BLaER1 treated with 17β-estradiol and CSF1 and Interleukin-3, amounts not matched to agents 10 nM and 100 nM (cell line): Measurements from ENCODE around the gene C11orf97.
"Not testable (repeated sequence)": the region's sequence is repeated elsewhere in the genome, so short reads cannot be mapped to it uniquely, and the experiment has no call there.

Experiments
- H3K27ac ChIP-seq, 11 experiments: shearing (Covaris generic); formaldehyde crosslinking; 2 replicates each; pipeline ENCODE4 v1.8.1; 2022
- H3K27me3 ChIP-seq, 11 experiments: shearing (Covaris generic); formaldehyde crosslinking; 2 replicates each; pipeline ENCODE4 v1.8.1; 2022
- H3K36me3 ChIP-seq, 11 experiments: shearing (Covaris generic); formaldehyde crosslinking; 2 replicates each; pipeline ENCODE4 v1.8.1; 2022
- H3K4me1 ChIP-seq, 10 experiments: shearing (Covaris generic); formaldehyde crosslinking; 2 replicates each; pipeline ENCODE4 v1.8.1; 2022
- H3K4me2 ChIP-seq, 11 experiments: shearing (Covaris generic); formaldehyde crosslinking; 2 replicates each; pipeline ENCODE4 v1.8.1; 2022
- H3K4me3 ChIP-seq, 10 experiments: shearing (Covaris generic); formaldehyde crosslinking; 2 replicates each; pipeline ENCODE4 v1.8.1; 2022
- H3K9ac ChIP-seq, 11 experiments: shearing (Covaris generic); formaldehyde crosslinking; 2 replicates each; pipeline ENCODE4 v1.8.1; 2022
- H3K9me3 ChIP-seq, 11 experiments: shearing (Covaris generic); formaldehyde crosslinking; replicated peaks in 1 of 11; 2 replicates each; pipeline ENCODE4 v1.8.1; 2022
- H4K20me1 ChIP-seq, 11 experiments: shearing (Covaris generic); formaldehyde crosslinking; 2 replicates each; pipeline ENCODE4 v1.8.1; 2022
- Cebpa-rat ChIP-seq, 11 experiments: shearing (Covaris generic); IDR thresholded peaks; 2 replicates each; pipeline ENCODE4 v1.8.1; 2022

Gene C11orf97

GRCh38 chr11:94494126-94494680 lies 18.1 kb upstream of the C11orf97 start:
- Histone ChIP-seq H3K36me3 (peaks cover 41 to 52% (median 45%) of the 10 kb centered on the region in 11 experiments), H4K20me1 (peaks cover 0 to 13% (median 0%) of the 10 kb centered on the region in 11 experiments; a peak in 2 of 22 replicates), H3K27ac (peak overlapping the region; percentile 82 to 93 (median 88)), H3K4me1 (peaks cover 18 to 30% (median 24%) of the 10 kb centered on the region in 10 experiments), H3K27me3 (no peaks in the 10 kb centered on the region), H3K9me3 (peaks cover 0 to 3% (median 0%) of the 10 kb centered on the region in 11 experiments; a peak in 2 of 22 replicates), H3K9ac (peak overlapping the region; percentile 87 to 94 (median 91)), H3K4me2 (peak overlapping the region; percentile 78 to 94 (median 84)), H3K4me3 (peak overlapping the region; percentile 74 to 91 (median 86))
- TF ChIP-seq Cebpa-rat (IDR thresholded peaks at IDR 0.05): no peak

DNA sequence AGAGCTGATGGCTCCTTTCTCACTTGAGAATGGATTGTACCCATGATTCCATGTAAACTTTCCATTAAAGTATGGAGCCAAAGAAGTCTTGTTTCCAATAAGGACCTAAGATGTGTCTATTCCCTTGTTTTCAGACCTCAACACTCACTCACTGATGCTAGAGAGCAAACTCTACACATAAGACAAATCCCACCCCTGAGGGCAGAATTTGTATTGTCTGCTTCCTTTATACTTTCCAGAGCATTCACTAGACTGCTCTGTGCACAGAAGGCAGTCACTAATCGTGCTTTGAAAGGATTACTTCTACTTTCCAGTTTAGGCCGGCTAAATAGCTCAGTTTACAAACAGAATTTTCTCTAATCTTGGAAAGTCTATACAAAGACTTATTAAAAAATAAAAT lies 12.1 kb upstream of the C11orf97 start:
- Histone ChIP-seq H3K9ac (no peak overlapping the region), H3K4me2 (no peak overlapping the region), H3K27me3 (no peaks in the 10 kb centered on the region), H3K4me1 (peaks cover under 1 to 7% (median 2%) of the 10 kb centered on the region in 10 experiments; a peak in 14 of 20 replicates), H3K9me3 (no peaks in the 10 kb centered on the region), H3K36me3 (peaks cover 41 to 68% (median 48%) of the 10 kb centered on the region in 11 experiments), H4K20me1 (peaks cover 0 to 9% (median 0%) of the 10 kb centered on the region in 11 experiments; a peak in 2 of 22 replicates), H3K27ac (no peak overlapping the region), H3K4me3 (no peak overlapping the region)
- TF ChIP-seq Cebpa-rat (IDR thresholded peaks at IDR 0.05): no peak

GRCh38 chr11:94501522-94501921 lies 10.7 kb upstream of the C11orf97 start:
- no peaks in the 10 kb centered on the region for H3K27me3 ChIP-seq
- H3K9ac ChIP-seq: no peak overlapping the region
- peaks cover 39 to 58% (median 45%) of the 10 kb centered on the region in 11 experiments for H3K36me3 ChIP-seq
- H3K27ac ChIP-seq: no peak overlapping the region
- TF ChIP-seq Cebpa-rat (IDR thresholded peaks at IDR 0.05): no peak
- H3K4me3 ChIP-seq: no peak overlapping the region
- no peaks in the 10 kb centered on the region for H3K9me3 ChIP-seq
- H3K4me1 ChIP-seq: no peaks in the 10 kb centered on the region
- no peak overlapping the region for H3K4me2 ChIP-seq
- peaks cover 0 to 8% (median 0%) of the 10 kb centered on the region in 11 experiments; a peak in 1 of 22 replicates for H4K20me1 ChIP-seq

GRCh38 chr11:94504689-94505293 lies 7.5 kb upstream of the C11orf97 start:
- no peak overlapping the region for H3K27ac ChIP-seq
- TF ChIP-seq Cebpa-rat (IDR thresholded peaks at IDR 0.05): no peak
- H3K9ac ChIP-seq: no peak overlapping the region
- no peak overlapping the region for H3K4me2 ChIP-seq
- H3K27me3 ChIP-seq: no peaks in the 10 kb centered on the region
- H3K36me3 ChIP-seq: peaks cover 6 to 25% (median 13%) of the 10 kb centered on the region in 11 experiments; a peak in 21 of 22 replicates
- H3K4me3 ChIP-seq: no peak overlapping the region
- 0 out of 20 replicates have a peak, but pooled peaks cover 0 to 7% (median 0%) of the 10 kb centered on the region in 10 experiments for H3K4me1 ChIP-seq
- 0 out of 22 replicates have a peak, but pooled peaks cover 0 to 3% (median 0%) of the 10 kb centered on the region in 11 experiments for H4K20me1 ChIP-seq
- no peaks in the 10 kb centered on the region for H3K9me3 ChIP-seq

DNA sequence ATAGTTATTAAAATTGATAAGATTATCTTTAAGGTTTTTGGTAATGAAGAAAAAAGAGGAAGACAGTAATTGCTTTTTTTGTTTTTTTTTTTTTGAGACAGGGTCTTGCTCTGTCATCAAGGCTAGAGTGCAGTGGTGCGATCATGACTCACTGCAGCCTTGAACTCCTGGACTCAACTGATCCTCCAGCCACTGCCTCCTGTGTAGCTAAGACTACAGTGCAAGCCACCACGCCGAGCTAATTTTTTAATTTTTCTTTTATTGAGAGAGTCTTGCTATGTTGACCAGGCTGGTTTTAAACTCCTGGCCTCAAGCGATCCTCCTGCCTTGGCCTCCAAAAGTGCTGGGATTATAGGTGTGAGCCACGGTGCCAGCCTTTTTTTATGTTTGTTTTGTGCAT lies 5.7 kb upstream of the C11orf97 start:
- H4K20me1 ChIP-seq, H3K9me3 ChIP-seq, H3K4me3 ChIP-seq, H3K36me3 ChIP-seq, H3K4me2 ChIP-seq, H3K27me3 ChIP-seq, H3K27ac ChIP-seq, H3K4me1 ChIP-seq, H3K9ac ChIP-seq: not testable (repeated sequence)

DNA sequence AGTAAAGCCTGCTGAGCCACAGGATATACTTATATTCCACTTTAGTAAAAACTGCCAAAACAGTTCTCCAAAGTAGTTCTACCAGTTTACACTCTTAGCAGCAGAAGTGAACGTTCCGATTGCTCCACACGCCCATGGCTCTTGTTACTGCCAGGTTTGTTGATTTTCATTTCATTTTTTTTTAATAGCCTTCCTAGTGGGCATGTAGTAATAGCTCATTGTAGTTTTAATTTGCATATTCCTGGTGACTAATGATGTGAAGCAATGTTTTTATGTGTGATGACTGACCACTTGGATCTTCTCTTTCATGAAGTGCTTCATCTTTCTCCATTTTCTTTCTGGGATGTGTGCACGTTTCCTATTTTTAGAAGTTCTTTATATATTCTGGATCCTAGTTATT lies 4.8 kb upstream of the C11orf97 start:
- peaks cover under 1 to 7% (median 6%) of the 10 kb centered on the region in 10 experiments; a peak in 14 of 20 replicates for H3K4me1 ChIP-seq
- H3K4me2 ChIP-seq: no peak overlapping the region
- H3K27me3 ChIP-seq: peaks cover 7 to 10% (median 8%) of the 10 kb centered on the region in 11 experiments; a peak in 21 of 22 replicates
- H3K4me3 ChIP-seq: no peak overlapping the region
- no peaks in the 10 kb centered on the region; a peak in 1 of 22 replicates for H3K36me3 ChIP-seq
- H3K9ac ChIP-seq: no peak overlapping the region
- no peaks in the 10 kb centered on the region for H4K20me1 ChIP-seq
- TF ChIP-seq Cebpa-rat (IDR thresholded peaks at IDR 0.05): no peak
- no peak overlapping the region for H3K27ac ChIP-seq
- H3K9me3 ChIP-seq: no peaks in the 10 kb centered on the region; a peak in 1 of 22 replicates

GRCh38 chr11:94513091-94513490 lies 830 bp downstream of the C11orf97 start:
- TF ChIP-seq Cebpa-rat (IDR thresholded peaks at IDR 0.05): no peak
- H3K27me3 ChIP-seq: peaks cover 9 to 22% (median 19%) of the 10 kb centered on the region in 11 experiments; a peak in 21 of 22 replicates
- H3K4me3 ChIP-seq: no peak overlapping the region
- no peaks in the 10 kb centered on the region for H4K20me1 ChIP-seq
- no peaks in the 10 kb centered on the region; a peak in 1 of 22 replicates for H3K9me3 ChIP-seq
- H3K27ac ChIP-seq: no peak overlapping the region
- no peak overlapping the region for H3K9ac ChIP-seq
- peaks cover 0 to 17% (median 10%) of the 10 kb centered on the region in 10 experiments; a peak in 15 of 20 replicates for H3K4me1 ChIP-seq
- H3K36me3 ChIP-seq: no peaks in the 10 kb centered on the region
- H3K4me2 ChIP-seq: peak overlapping the region; percentile 83 to 96 (median 88); a peak in 18 of 22 replicates

DNA sequence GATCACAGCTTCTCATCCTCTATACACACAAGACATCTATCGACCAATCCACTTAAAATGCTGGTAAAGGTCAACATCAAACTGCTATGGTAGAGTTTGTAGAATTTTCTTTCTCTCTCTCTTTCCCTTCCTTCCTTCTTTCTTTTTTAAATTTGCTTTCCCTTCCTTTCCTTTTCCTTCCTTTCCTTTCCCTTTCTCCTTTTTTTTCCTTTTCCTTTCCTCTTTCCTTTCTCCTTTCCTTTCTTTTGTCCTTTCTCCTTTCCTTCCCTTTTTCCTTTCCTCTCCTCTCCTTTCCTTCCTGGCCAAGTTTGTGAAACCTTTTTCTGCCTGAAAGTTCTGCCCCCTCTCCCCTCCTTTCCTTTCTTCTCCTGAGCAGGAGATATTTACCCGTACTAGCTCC lies 3.1 kb downstream of the C11orf97 start:
- peaks cover 5 to 22% (median 11%) of the 10 kb centered on the region in 10 experiments; a peak in 18 of 20 replicates for H3K4me1 ChIP-seq
- no peak for TF ChIP-seq Cebpa-rat (IDR thresholded peaks at IDR 0.05)
- H3K27ac ChIP-seq: no peak overlapping the region
- no peak overlapping the region for H3K4me2 ChIP-seq
- no peaks in the 10 kb centered on the region; a peak in 1 of 22 replicates for H3K9me3 ChIP-seq
- no peak overlapping the region for H3K4me3 ChIP-seq
- H3K9ac ChIP-seq: no peak overlapping the region
- no peaks in the 10 kb centered on the region for H3K36me3 ChIP-seq
- peaks cover 9 to 22% (median 19%) of the 10 kb centered on the region in 11 experiments; a peak in 21 of 22 replicates for H3K27me3 ChIP-seq
- H4K20me1 ChIP-seq: no peaks in the 10 kb centered on the region

DNA sequence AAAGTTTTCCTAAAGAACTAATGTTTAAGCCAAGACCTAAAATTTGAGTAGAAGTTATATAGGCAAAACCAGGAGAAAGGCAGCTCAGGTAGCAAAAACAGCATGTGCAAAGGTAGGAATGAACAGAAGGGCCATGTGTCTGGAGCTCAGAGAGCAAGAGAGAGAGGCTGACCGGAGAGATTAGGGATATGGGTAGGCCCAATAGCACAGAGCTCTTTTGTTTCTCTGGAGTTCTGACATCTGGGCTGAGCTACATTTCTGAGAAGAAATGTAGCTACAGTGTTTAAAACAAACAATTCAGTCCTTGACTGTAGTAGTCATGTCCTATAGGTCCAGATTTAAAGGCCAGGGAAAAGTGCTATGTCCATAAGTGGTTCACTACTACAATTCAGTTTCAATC lies 4.5 kb downstream of the C11orf97 start:
- no peak overlapping the region for H3K4me3 ChIP-seq
- peaks cover 5 to 22% (median 11%) of the 10 kb centered on the region in 10 experiments; a peak in 18 of 20 replicates for H3K4me1 ChIP-seq
- TF ChIP-seq Cebpa-rat (IDR thresholded peaks at IDR 0.05): no peak
- no peak overlapping the region for H3K9ac ChIP-seq
- no peaks in the 10 kb centered on the region for H3K9me3 ChIP-seq
- no peak overlapping the region for H3K4me2 ChIP-seq
- no peaks in the 10 kb centered on the region for H4K20me1 ChIP-seq
- H3K27ac ChIP-seq: no peak overlapping the region
- H3K27me3 ChIP-seq: peaks cover 9 to 21% (median 17%) of the 10 kb centered on the region in 11 experiments; a peak in 21 of 22 replicates
- H3K36me3 ChIP-seq: no peaks in the 10 kb centered on the region
